Colonic mucosa (tissue), 4 donors: ENCODE results near the gene DIPK1B. TPM values are rescaled to one million over a fixed set of nuclear protein-coding genes. Genes with fewer than 3 reads are reported as not detected.

Experiments used
- DNase-seq: peaks from one replicate; pipeline ENCODE4 v3.0.0-alpha.2; 2020
- H3K27ac ChIP-seq: fragments of 200-600 bp; one replicate; pipeline ENCODE4 v1.8.0; 2021
- H3K27me3 ChIP-seq: fragments of 200-600 bp; one replicate; pipeline ENCODE4 v1.8.0; 2021
- H3K36me3 ChIP-seq: fragments of 200-600 bp; one replicate; pipeline ENCODE4 v1.8.0; 2021
- H3K4me1 ChIP-seq: fragments of 200-600 bp; one replicate; pipeline ENCODE4 v1.8.0; 2021; ENCODE audit warnings: mild to moderate bottlenecking
- H3K4me3 ChIP-seq: fragments of 200-600 bp; one replicate; pipeline ENCODE4 v1.8.0; 2021
- H3K9ac ChIP-seq, 2 donors: one replicate each; pipeline ENCODE4 v1.7.0; 2013; ENCODE audit warnings: control low read depth in 2 of 2, low read depth in 2 of 2, low read length in 2 of 2
- H3K9me3 ChIP-seq: fragments of 200-600 bp; one replicate; pipeline ENCODE4 v1.8.0; 2021
- CTCF ChIP-seq: fragments of 200-600 bp; IDR thresholded peaks from one replicate; pipeline ENCODE4 v1.8.0; 2022; ENCODE audit warnings: antibody characterized with exemption, mild to moderate bottlenecking
- intact Hi-C: fragments of 100-400 bp; cut with DNase I; formaldehyde crosslinking; loops from one replicate; pipeline ENCODE4 v1.14.1; 2022
- total RNA-seq, 2 donors: library from RNA; stranded (reverse); fragmentation: NEBNext Ultra II Directional in 1 of 2; extraction: Animal tissue kit (Norgen Biotek cat#: 25700) in 1 of 2; gene quantifications; one replicate each; pipeline ENCODE4 v1.2.1, GENCODE V29; 2021
- donor health status: healthy.
- donor health status: DM: no; HTN: no; CAD: no.
- donor health status: DM: no; HTN: no; CAD: no.

The DIPK1B gene
- total RNA-seq, 2 donors from 2014 or later, result 0.82 to 2.8 TPM

- TF ChIP-seq CTCF, result no peak
- H3K4me3 ChIP-seq, result peak overlapping the region; percentile 90
- no peak for DNase-seq
- H3K27me3 ChIP-seq, result no peaks in the 10 kb centered on the region
- H3K36me3 ChIP-seq, result no peaks in the 10 kb centered on the region
- H3K9ac ChIP-seq, result peak overlapping the region; percentile 89 to 94
- peaks cover 10% of the 10 kb centered on the region for H3K4me1 ChIP-seq
- intact Hi-C loops, result no loop called here
- H3K9me3 ChIP-seq, result no peaks in the 10 kb centered on the region
- no peak overlapping the region for H3K27ac ChIP-seq
These were observed 16.8 kb downstream of the DIPK1B start for GRCh38 chr9:136729144-136729543.

GRCh38 chr9:136729926-136730325 is 17.6 kb downstream of the DIPK1B start:
- no peak for DNase-seq
- no peak overlapping the region for H3K9ac ChIP-seq
- H3K4me1 ChIP-seq, result peaks cover 10% of the 10 kb centered on the region
- no peaks in the 10 kb centered on the region for H3K36me3 ChIP-seq
- no peak overlapping the region for H3K4me3 ChIP-seq
- no peak overlapping the region for H3K27ac ChIP-seq
- TF ChIP-seq CTCF, result no peak
- H3K27me3 ChIP-seq, result no peaks in the 10 kb centered on the region
- H3K9me3 ChIP-seq, result no peaks in the 10 kb centered on the region
- intact Hi-C loops, result no loop called here

GRCh38 chr9:136732444-136733178 is 20.2 kb downstream of the DIPK1B start:
- Histone ChIP-seq H3K36me3 (no peaks in the 10 kb centered on the region), H3K27ac (no peak overlapping the region), H3K27me3 (no peaks in the 10 kb centered on the region), H3K9me3 (no peaks in the 10 kb centered on the region), H3K9ac (no peak overlapping the region), H3K4me1 (no peaks in the 10 kb centered on the region), H3K4me3 (no peak overlapping the region)
- DNase-seq, result no peak
- no peak for TF ChIP-seq CTCF
- intact Hi-C loops, result no loop called here

GRCh38 chr9:136733611-136734010 is 21.2 kb downstream of the DIPK1B start:
- DNase-seq, result no peak
- H3K36me3 ChIP-seq, result no peaks in the 10 kb centered on the region
- H3K9ac ChIP-seq, result no peak overlapping the region
- no peak overlapping the region for H3K27ac ChIP-seq
- TF ChIP-seq CTCF, result no peak
- H3K4me3 ChIP-seq, result no peak overlapping the region
- H3K4me1 ChIP-seq, result no peaks in the 10 kb centered on the region
- H3K9me3 ChIP-seq, result no peaks in the 10 kb centered on the region
- H3K27me3 ChIP-seq, result no peaks in the 10 kb centered on the region
- intact Hi-C loops, result no loop called here

- Histone ChIP-seq H3K9me3 (no peaks in the 10 kb centered on the region), H3K36me3 (no peaks in the 10 kb centered on the region), H3K27me3 (no peaks in the 10 kb centered on the region), H3K4me3 (no peak overlapping the region), H3K27ac (no peak overlapping the region), H3K4me1 (no peaks in the 10 kb centered on the region), H3K9ac (no peak overlapping the region)
- no peak for TF ChIP-seq CTCF
- no peak for DNase-seq
- intact Hi-C loops, result no loop called here
These were observed 22.6 kb downstream of the DIPK1B start for GRCh38 chr9:136734837-136735496.
